Measurements from ENCODE around the gene ACVR1C.

- TF ChIP-seq, protein P1, sequence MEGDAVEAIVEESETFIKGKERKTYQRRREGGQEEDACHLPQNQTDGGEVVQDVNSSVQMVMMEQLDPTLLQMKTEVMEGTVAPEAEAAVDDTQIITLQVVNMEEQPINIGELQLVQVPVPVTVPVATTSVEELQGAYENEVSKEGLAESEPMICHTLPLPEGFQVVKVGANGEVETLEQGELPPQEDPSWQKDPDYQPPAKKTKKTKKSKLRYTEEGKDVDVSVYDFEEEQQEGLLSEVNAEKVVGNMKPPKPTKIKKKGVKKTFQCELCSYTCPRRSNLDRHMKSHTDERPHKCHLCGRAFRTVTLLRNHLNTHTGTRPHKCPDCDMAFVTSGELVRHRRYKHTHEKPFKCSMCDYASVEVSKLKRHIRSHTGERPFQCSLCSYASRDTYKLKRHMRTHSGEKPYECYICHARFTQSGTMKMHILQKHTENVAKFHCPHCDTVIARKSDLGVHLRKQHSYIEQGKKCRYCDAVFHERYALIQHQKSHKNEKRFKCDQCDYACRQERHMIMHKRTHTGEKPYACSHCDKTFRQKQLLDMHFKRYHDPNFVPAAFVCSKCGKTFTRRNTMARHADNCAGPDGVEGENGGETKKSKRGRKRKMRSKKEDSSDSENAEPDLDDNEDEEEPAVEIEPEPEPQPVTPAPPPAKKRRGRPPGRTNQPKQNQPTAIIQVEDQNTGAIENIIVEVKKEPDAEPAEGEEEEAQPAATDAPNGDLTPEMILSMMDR (IDR thresholded peaks at IDR 0.05; ENCODE audit: low read depth, low read length) = no peak
- no peak for TF ChIP-seq EZH2phosphoT487 (IDR thresholded peaks at IDR 0.05; ENCODE audit: low read depth)
Observed at GRCh38 chr2:157611726-157612125, 16.9 kb downstream of the ACVR1C start.
